RWPE1 (cell line): ENCODE measurements around the gene SLC47A1.

Experiments
- CTCF ChIA-PET: fragments of 350-600 bp; sonication (Branson Sonifier 250); formaldehyde crosslinking; extraction: SDS; loops from one replicate; lab custom pipeline; 2021; lab: Yijun Ruan, JAX
- POLR2A ChIA-PET: fragments of 400-600 bp; formaldehyde crosslinking; extraction: SDS; loops from one replicate; lab custom pipeline; 2020; ENCODE audit warnings: antibody characterized with exemption; ENCODE audit not compliant: low non-redundant PET; lab: Yijun Ruan, JAX
- DNase-seq: peaks from one replicate; pipeline ENCODE4 v3.0.0; 2012; ENCODE audit warnings: low spot score
- H3K27ac ChIP-seq: fragments of 450-650 bp; 2 replicates; pipeline ENCODE4 v1.5.1; 2017
- CTCF ChIP-seq: fragments of 450-650 bp; conservative IDR thresholded peaks from 2 replicates; pipeline ENCODE4 v1.5.1; 2017; ENCODE audit warnings: low read depth, mild to moderate bottlenecking

The SLC47A1 gene

GRCh38 chr17:19537111-19537510 lies 3.5 kb downstream of the SLC47A1 start:
- POLR2A ChIA-PET: no interaction called here
- no peak overlapping the region for H3K27ac ChIP-seq
- no peak for TF ChIP-seq CTCF
- CTCF ChIA-PET: no interaction called here
- DNase-seq: no peak

GRCh38 chr17:19538095-19539039 lies 4.7 kb downstream of the SLC47A1 start:
- CTCF ChIA-PET: interaction anchor here (0.7 kb wide), 1 partner anchor 137 kb away, joined by 3 read pairs; no protein-coding TSS in a partner anchor

GRCh38 chr17:19539040-19539399 lies 5.4 kb downstream of the SLC47A1 start:
- H3K27ac ChIP-seq: peak overlapping the region; percentile 8; the same call in 1 of the 2 replicates
- ChIA-PET POLR2A (no interaction called here), CTCF (no interaction called here)
- DNase-seq: no peak
- TF ChIP-seq CTCF: no peak

More at GRCh38 chr17:19538095-19539039, 4.7 kb downstream of the SLC47A1 start:
- no peak for DNase-seq
- peak overlapping the region; percentile 8; the same call in 1 of the 2 replicates for H3K27ac ChIP-seq
- no peak for TF ChIP-seq CTCF
- POLR2A ChIA-PET: no interaction called here

- H3K27ac ChIP-seq: no peak overlapping the region
- ChIA-PET CTCF (no interaction called here), POLR2A (no interaction called here)
- DNase-seq: no peak
- no peak for TF ChIP-seq CTCF
Measured at GRCh38 chr17:19539841-19540311, 6.2 kb downstream of the SLC47A1 start.

- POLR2A ChIA-PET: no interaction called here
- no peak for TF ChIP-seq CTCF
- CTCF ChIA-PET: no interaction called here
- no peak overlapping the region for H3K27ac ChIP-seq
- DNase-seq: no peak
Measured at GRCh38 chr17:19540706-19541370, 7.2 kb downstream of the SLC47A1 start.

- TF ChIP-seq CTCF: no peak
- no peak overlapping the region for H3K27ac ChIP-seq
- DNase-seq: no peak
- CTCF ChIA-PET: interaction anchor here (0.6 kb wide), 1 partner anchor 40 kb away, joined by 7 read pairs; no protein-coding TSS in a partner anchor
- POLR2A ChIA-PET: no interaction called here
Measured at GRCh38 chr17:19541445-19541844, 7.8 kb downstream of the SLC47A1 start.
